ENCODE results near the gene HOXC5.

DNA sequence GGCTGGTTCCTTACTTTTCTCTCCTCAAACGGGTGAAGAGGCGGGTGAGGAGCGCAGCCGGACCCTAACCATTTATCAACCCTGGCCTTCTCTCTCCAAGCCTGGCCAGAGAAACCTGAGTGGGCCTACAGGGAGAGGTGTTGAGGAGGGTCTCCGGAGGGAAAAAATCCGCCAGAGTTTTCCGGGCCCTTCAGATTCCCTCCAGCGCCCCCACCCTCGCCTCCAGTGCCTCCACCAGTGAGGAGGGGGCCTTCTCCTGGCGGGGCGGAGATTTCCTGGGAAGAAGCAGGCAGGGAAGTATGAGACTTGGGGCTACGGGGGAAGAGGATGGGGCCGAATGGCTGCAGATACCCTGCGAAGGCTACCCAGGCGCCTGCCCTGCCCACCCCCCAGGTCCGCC lies 1.4 kb upstream of the HOXC5 start:
- TF ChIP-seq CTCF (IDR thresholded peaks at IDR 0.05) (no peak), ZFX (IDR thresholded peaks at IDR 0.05; ENCODE audit: borderline replicate concordance) (no peak)
